ENCODE data around the gene ASPHD2.
A peak's percentile ranks its signal among the peaks of the same experiment; 100 is the strongest.
"Not testable (repeated sequence)": the region's sequence is repeated elsewhere in the genome, so short reads cannot be mapped to it uniquely, and the experiment has no call there.

ASPHD2 gene, protein sequence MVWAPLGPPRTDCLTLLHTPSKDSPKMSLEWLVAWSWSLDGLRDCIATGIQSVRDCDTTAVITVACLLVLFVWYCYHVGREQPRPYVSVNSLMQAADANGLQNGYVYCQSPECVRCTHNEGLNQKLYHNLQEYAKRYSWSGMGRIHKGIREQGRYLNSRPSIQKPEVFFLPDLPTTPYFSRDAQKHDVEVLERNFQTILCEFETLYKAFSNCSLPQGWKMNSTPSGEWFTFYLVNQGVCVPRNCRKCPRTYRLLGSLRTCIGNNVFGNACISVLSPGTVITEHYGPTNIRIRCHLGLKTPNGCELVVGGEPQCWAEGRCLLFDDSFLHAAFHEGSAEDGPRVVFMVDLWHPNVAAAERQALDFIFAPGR

DNA sequence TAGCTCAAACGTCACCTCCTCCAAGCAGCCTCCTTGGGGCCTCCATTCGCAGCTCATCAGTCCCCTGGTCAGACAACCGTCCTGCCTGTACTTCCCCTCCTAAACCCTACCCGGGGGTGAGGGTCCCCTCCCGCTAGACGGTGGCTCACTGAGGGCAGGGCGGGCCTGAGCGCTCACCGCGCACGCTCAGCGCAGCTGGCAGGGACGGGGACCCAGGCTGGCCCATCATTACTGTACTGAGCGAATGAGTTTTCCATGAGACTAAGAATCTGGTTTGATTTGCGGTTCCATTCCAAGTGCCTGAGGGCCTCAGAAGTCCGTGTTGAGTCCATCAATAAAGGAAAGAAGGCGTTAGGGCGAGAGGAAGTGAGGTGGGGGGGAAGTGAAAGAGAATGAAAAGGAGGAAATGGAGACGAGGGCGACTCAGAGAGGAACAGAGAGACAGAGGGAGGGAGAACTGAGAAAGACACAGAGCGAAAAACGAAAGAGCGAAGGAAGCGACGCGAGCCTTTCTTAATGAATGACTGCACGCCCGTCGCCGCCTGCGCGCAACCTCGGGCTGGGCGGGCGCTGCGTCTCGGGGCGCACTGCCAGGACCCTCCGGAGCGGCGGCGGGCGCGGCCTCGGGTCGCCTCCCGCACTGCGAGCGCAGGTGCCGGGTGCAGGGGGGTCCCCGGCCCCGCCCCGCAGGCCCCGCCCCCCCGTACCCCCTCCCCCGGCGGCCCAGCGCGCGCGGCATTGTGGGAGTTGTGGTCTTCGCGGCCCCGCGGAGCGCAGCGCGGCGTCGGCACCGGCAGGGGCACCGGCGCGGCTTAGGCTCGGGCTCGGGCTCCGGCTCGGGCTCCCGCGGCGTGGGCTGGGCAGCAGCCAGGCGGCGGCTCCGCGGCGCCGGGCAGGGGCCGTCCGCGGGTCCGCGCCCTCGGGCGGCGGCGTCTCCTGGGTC, at the start of gene ASPHD2:
Gene ASPHD2, plus strand, starts transcription at position 746 of the 943 bp plus-strand sequence. CDS start 4,356 bp downstream, outside the sequence.
- DNase-seq (ENCODE audit: low read depth in 2 of 2) = peak; percentile 53 to 57

DNA sequence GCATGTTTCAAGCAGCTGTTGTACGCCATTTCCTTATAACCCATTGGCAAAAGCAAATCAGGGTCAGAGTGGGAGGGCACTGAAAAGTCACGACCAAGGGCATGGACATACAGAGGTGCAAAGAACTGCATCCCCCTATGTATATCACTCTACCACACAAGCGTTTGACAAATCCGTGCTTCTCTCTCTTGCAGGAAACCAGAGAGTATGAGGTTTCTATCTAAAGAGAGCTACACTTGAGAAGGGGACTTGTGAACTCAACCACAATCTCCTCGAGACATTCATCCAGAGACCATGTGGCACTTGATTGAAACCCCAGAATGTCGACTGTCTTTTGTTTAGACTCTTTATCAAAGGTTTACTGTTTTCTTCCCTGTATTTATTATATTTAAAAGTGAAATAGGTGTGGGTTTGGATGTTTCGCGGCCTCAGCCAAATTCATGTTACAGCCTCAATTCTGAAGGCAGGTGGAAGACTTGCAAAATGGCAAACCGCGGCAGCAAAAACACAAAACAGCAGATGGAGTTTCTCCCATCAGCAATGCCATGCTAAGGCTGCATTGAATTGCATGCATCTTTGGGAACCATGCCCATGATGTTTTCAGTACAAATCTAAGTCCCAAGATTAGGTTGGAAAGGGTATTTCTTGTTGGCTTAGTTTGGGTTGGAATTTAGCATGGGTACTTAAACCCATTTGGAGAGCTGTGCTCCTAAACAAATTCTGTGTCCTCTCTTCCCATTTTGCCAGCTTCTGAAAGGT, 48.8 kb upstream of the ASPHD2 start:
- no peak for DNase-seq (ENCODE audit: low read depth in 2 of 2)

- DNase-seq (ENCODE audit: low read depth in 2 of 2) = no peak
Observed at GRCh38 chr22:26382782-26383181, 46.3 kb upstream of the ASPHD2 start.

GRCh38 chr22:26383968-26384556, 45.0 kb upstream of the ASPHD2 start:
- DNase-seq (ENCODE audit: low read depth in 2 of 2) = no peak

- DNase-seq (ENCODE audit: low read depth in 2 of 2) = no peak
Observed at GRCh38 chr22:26385164-26385563, 43.9 kb upstream of the ASPHD2 start.

DNA sequence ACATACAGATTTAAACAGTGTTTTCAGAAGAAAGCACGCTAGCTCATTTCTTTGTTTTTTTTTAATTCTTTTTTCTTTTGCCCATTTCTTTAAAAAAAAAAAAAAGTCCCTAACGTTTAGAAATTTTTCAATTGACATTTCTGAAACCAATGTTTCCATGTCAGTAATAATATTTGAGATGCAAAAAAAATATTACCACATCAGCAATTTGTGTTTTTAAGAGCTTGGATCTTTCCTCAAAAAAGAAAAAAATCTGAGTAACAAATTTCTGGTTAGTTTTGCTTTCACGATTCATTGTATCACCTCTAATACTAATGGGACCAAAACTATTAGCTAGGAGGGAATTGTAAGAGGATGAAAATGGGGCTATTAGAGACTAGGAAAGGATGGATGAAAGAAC, 39.9 kb upstream of the ASPHD2 start:
- DNase-seq (ENCODE audit: low read depth in 2 of 2) = no peak

- DNase-seq (ENCODE audit: low read depth in 2 of 2) = no peak
Observed at GRCh38 chr22:26391091-26391490, 38.0 kb upstream of the ASPHD2 start.

GRCh38 chr22:26391623-26392022, 37.4 kb upstream of the ASPHD2 start:
- no peak for DNase-seq (ENCODE audit: low read depth in 2 of 2)

- no peak for DNase-seq (ENCODE audit: low read depth in 2 of 2)
Observed at GRCh38 chr22:26393929-26394328, 35.1 kb upstream of the ASPHD2 start.

- no peak for DNase-seq (ENCODE audit: low read depth in 2 of 2)
Observed at GRCh38 chr22:26394777-26395176, 34.3 kb upstream of the ASPHD2 start.

DNA sequence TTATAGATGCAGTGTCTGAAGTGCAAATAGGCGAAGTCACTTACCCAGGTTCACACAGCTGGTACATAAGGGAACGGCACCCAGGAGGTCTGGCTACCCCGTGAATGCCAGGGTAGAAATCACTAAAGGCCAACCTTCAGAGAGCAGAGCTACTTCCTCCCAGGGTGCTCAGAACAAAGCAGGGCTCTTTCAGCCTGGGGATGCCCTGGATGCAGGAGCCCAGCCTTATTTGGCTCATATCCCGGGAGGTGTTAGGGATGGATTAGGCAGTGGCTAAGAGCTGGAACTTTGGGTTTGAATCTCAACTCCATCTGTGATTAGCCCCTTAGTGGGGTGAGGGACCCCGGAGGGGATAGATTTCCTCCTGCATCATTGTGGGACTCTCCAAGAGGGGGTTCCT, 33.1 kb upstream of the ASPHD2 start:
- DNase-seq (ENCODE audit: low read depth in 2 of 2) = no peak

DNA sequence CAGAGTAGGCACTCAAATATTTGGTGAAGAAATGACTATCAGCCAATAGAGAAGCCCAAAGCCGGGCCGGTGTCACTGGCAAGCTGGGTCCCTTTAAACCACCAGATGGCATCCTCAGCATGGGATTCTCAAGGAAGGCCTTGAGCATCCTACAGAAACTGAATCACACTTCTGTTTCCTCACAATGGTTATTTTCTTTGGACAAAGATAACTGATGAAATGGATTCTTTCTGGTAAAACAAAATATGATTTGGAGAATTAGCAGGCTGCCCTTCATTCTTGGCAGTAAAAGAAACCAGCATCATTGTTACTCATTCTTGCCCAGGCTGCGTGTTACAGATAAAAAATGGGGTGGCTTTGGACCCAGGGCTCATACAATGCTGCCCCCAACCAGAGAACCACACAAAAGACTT, 30.3 kb upstream of the ASPHD2 start:
- DNase-seq (ENCODE audit: low read depth in 2 of 2) = peak; percentile 6 to 19

- DNase-seq (ENCODE audit: low read depth in 2 of 2) = no peak
Observed at GRCh38 chr22:26399289-26399688, 29.8 kb upstream of the ASPHD2 start.

DNA sequence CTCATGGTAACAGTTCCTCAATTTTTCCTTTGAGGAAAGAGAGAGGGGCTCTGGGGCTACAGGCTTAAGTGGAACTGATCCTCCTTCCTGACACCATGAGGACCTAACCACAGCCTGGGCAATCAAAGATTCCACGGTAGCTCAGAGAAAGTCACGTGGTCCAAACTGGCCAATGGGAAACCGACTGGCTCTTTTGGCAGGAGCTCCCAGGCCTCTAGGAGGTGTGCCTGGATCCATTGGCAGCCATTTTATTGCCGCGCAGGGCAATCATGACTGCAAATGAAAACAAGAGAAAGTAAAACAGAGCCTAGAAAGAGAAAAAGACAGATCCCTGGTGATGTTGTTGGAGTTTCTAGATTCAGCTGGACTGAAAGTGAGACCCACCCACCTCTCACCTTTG, 27.3 kb upstream of the ASPHD2 start:
- no peak for DNase-seq (ENCODE audit: low read depth in 2 of 2)

- DNase-seq (ENCODE audit: low read depth in 2 of 2) = no peak
Observed at GRCh38 chr22:26404851-26405421, 24.1 kb upstream of the ASPHD2 start.

GRCh38 chr22:26406118-26406517, 22.9 kb upstream of the ASPHD2 start:
- DNase-seq (ENCODE audit: low read depth in 2 of 2) = no peak

DNA sequence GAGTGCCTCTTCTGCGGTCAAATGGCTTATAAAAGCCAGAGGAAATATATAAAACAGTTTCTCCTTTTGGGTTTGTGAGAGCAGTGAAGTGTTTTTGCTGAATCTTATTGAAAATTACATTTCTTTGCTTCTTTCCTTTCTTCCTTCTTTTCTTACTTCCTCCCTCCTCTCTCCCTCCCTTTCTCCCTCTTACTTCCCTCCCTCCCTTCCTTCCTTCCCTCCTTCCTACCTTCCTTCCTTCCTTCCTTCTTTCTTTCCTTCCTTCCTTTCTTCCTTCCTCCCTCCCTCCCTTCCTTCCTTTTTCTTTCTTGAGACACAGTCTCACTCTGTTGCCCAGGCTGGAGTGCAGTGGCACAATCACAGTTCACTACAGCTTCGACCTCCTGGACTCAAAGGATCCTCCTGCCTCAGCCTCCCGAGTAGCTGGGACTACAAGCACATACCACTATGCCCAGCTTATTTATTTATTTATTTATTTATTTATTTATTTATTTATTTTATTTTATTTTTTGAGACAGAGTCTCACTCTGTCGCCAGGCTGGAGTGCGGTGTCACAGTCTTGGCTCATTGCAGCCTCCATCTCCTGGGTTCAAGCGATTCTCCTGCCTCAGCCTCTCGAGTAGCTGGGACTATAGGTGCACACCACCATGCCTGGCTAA, 20.4 kb upstream of the ASPHD2 start:
- not testable (repeated sequence) for DNase-seq (ENCODE audit: low read depth in 2 of 2)

GRCh38 chr22:26409719-26410335, 19.2 kb upstream of the ASPHD2 start:
- DNase-seq (ENCODE audit: low read depth in 2 of 2) = no peak

DNA sequence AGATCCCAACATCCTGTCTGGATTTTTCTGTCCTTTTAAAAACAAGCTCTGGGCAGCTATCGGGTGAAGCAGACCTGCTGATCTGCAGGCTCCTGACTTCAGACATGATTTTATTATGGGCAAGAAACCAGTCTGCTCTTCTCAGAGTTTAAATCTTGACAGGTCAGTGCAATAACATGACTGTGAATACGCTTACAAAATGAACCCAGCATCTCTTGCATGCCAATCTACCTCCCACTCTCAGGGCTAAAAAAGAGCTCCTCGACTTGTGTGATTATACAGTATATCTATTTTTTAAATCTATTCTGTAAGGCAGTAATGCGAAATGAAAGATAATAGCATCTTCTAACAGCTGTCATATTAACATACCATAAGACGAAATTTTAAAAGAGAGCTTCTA, 18.7 kb upstream of the ASPHD2 start:
- DNase-seq (ENCODE audit: low read depth in 2 of 2) = no peak

DNA sequence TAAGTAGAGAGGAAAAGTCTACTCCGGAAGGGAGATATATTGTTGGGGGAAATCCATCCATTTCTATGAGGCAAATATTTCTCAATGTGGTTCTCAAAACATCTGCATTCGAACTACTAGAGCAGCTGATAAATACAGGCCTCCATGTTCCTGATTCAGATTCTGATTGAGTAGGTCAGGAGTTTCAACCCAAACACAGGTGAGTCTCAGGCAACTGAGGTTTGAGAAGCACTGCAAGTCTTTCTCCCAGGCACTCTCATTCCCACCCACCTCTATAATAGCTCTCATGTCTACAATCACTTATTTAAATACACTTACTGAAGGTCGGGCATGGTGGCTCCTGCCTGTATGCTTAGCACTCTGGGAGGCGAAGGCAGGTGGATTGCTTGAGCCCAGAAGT, 14.7 kb upstream of the ASPHD2 start:
- DNase-seq (ENCODE audit: low read depth in 2 of 2) = no peak

Data from activated CD8-positive, alpha-beta memory T cell treated with anti-CD3 and anti-CD28 coated beads for 4 hours (primary cell).